NCI-H1092 (cell line): Measurements from ENCODE around the gene CLIC6.

Source experiments
- DNase-seq: peaks from one replicate; lab custom pipeline; 2025; lab: John Stamatoyannopoulos, UW

The CLIC6 gene

DNA sequence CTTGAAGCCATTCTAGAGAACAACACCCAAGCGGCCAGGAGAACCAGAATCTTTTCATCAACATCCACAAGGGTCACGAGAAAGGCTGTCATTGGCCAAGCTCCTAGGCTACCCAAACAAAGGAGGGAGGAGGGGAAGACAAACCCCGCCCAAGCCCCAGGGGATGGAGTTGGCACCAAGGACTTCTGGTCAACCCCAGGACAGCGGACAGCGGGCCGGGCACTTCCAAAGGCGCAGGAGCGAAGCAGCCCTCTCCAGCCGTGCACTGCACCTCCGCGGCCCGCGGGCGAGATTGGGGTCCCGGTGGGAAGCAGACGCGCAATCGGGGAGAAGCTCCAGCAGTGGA lies at the start of gene CLIC6:
Gene CLIC6, plus strand, starts transcription at position 192 of the 346 bp plus-strand sequence. CDS start 395 bp downstream, outside the sequence.
- DNase-seq = no peak

DNA sequence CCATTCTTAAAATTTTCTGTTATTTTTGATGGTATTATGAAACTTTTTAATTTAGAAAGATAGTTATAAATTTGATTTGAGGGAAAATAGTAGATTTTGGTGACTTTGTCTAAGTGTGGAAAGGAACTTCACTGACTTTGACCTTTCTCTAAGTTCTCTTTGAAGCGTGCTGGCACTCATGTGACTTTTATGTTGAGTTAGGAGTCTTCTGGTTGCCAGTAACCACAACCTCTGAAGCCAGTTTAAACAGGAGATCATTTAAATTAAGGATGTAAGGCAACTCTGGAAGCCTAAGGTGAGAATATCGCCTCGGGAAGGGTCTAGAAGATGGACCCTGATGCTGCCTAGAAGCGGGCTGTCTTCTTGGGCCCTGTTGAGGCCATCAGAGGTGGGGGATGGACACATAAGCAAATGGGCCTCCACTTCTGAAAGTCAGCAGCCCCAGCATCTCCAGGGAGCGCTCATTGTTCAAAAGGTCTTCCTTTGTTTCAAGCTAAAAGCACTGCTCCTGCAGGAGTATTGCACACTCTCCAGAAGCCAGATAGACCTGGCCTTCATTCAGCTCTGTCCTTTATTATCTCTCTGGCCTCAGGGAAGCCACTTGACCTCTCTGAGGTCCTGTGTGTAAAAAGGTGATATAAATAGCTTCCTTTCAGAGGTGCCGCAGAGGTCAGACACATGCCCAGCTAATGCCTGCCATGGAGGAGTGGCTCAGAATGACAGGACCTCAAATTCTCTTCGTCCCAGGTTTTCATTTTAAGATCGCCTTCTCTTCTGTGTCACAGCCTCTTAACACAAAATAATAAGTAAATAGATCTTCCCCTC lies 48.7 kb upstream of the CLIC6 start:
- DNase-seq = no peak

DNA sequence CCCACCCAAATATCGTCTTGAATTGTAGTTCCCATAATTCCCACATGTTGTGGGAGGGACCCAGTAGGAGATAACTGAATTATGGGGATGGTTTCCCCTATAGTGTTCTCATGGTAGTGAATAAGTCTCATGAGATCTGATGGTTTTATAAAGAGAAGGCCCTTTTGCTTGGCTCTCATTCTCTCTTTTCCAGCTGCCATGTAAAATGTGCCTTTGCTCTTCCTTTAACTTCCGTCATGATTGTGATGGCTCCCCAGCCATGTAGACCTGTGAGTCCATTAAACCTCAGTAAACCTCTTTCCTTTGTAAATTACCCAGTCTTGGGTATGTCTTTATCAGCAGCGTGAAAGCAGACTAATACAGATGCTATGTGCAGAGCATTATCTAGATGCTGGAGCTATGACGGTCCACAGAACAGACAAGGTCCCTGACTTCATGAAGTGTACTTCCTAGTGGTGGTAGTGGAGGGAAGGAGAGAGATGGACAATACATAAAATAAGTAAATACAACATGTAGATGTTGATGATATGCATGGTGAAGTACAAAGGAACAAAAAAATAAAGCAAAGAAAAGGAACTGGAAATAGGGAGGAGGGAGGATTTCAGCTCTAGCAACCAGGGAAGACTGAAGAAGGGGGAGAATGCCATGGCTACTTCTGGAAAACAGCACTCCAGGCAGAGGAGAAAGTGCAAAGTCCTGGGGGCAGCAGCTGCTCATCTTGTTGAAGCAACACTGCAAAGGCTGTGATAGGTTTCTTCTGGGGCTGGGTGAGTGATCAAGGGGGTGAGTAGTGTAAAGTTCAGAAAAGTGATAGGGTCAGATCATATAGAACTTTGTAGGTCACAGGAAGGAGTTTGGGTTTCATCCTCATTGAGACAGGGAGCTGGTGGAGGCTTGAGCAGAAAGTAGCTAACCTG lies 47.1 kb upstream of the CLIC6 start:
- no peak for DNase-seq

DNA sequence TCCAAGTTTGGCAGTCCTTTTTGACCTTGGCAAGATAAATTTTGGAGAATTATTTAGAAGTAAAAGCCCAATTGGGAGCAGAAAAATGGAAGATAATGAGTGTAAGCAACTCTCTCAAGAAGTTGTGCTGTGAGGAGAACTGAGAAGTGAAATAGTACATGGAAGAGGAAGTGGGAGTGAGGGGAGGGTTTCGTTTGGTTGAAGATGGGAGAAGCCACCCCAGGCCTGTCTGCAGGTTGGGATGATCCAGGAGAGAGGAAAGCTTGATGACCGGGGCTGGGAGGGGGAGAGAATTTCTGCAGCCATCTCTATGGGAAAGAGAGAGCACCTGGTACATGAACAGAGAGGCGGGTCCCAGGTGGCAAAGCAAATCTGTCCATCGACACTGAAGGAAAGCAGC lies 45.3 kb upstream of the CLIC6 start:
- DNase-seq = no peak

DNA sequence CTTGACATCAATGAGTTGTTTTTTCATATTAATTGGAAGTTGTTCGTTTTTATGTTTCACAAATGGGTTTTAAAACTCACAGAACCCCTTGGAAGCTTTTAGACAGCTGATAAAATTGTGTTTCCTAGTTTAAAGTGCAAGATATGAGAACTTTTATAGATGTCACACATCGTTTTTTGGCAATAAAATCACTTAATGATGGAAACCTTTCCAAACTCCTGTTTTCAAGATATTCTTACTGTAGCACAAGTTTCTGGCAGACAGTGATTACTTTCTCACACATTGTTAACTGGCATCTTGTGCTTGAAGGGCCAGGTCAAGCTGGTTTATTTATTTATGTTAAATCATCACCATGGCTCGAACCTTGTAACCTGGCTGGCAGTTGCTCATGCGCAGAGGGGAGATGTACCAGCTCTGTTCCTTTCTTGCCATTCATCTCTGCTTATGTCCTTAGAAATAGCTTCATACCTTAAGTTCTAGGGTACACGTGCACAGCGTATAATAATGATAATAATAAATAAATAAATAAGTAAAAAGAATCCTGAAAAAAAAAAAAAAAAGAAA lies 43.7 kb upstream of the CLIC6 start:
- DNase-seq = no peak

DNA sequence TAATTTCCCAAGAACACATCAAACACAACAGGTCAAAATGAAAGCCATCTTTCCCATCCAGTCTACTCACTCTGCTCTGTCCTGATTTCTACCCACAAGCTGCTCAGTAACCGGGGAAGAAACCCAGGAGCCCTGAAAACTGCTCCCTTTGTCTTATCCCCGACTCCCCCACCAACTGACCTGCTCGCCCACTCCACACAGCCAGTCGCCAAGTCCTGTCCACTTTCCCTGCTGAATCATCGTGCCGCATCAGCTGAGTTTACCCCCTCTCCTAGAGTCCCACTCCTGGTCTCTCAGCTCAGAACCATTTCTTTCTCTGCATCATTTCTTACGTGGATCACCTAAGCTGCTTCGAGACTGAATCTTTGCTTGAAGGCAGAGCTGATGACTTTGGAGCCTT lies 42.7 kb upstream of the CLIC6 start:
- DNase-seq = no peak

DNA sequence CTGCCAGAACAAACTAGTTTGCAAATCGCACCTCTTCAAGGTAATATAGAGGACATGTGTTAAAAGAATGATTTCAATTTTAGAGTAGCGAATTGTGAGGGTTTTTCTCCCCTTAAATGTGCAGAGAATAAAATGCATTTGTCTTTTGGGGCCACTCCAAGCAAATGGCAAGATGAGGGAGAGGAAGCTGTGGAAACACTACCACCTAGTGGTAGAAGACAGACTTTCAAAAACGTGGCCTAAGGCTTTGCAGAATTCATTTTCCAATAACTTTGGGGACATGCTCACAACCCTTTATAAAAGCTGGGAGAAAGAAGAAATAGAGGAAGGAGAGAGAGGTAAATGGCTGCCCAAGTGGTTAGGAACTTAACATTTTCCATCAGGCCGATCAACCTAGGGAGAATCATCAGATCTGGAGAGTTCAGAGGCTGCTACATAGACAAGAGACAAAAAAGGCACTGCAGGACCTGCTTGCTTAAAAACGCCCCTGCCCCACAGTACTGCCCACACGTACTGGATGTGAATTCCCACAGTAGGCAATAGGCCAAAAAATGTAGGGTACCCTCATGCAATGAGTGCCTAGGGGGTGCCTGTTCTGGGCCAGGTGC lies 38.2 kb upstream of the CLIC6 start:
- DNase-seq = peak; percentile 75

DNA sequence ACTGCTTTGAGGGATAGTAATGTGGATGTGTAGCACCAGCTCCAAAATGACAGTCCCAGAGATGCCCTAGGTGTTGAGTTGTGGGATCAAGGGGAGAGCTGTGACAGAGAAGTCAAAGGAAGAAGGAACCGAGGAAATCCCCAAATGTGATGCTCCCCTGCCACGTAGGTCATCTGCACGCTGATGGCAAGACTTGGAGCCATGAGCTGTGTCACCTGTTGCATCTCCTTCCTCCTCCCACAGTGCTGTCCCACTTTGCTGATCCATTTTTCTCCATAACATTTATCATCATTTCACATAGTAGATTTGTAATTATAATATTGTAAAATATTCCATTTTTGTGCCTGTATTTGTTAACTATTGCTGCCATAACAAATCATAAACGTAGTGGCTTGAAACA lies 36.3 kb upstream of the CLIC6 start:
- no peak for DNase-seq

DNA sequence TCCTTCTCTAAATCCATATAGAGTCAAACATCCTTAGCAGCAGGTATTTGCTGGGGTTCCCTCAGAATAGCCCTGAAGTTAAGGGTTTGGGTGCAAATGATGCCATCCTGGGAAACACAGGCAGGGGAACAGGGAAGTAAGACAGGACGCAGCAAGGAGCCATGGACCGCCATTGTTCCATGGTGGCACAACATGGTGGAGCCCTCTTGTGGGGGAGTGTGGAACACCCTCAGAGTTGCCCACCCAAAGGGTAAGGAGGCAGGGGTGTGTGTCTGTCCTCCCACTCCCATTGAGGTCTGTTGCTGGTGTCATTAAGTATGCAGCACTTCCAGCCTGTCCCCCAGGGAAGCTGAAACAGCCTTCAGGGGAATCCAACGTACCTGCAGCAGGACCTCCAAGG lies 33.5 kb upstream of the CLIC6 start:
- no peak for DNase-seq

DNA sequence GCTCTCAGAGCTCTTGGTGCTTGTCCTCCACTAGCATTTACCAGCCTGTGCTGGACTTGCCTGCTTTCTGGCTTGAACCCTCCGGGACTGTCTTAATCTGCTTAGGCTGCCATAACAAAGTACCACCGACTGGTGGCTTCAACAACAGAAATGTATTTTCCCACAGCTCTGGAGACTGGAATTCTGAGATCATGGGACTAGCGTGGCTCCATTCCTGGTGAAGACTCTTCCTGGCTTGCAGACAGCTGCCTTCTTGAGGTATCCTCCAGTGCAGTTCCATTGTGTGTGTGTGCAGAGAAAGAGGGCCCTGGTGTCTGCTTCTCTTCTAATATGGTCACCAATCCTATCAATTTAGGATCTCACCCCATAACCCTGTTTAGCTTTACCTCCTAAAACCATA lies 31.8 kb upstream of the CLIC6 start:
- DNase-seq = no peak

DNA sequence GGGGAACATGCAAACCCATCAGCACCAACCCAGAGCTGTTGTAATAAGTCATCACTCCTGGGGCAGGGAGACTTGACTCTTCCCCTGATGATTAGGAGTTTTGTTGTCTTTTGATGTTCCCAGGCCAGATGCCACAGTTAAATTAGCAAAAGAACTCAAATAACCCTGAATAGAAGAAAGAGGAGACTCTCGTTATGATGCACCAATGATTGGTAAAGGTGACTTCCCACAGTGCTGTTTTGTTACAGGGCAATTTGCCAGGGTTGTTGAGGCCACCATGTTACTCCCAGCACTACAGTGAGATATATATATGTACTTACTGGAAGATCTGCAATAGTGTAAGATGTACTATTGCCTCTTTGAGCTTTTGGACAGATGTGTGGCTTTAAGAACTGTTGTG lies 29.5 kb upstream of the CLIC6 start:
- DNase-seq = no peak

DNA sequence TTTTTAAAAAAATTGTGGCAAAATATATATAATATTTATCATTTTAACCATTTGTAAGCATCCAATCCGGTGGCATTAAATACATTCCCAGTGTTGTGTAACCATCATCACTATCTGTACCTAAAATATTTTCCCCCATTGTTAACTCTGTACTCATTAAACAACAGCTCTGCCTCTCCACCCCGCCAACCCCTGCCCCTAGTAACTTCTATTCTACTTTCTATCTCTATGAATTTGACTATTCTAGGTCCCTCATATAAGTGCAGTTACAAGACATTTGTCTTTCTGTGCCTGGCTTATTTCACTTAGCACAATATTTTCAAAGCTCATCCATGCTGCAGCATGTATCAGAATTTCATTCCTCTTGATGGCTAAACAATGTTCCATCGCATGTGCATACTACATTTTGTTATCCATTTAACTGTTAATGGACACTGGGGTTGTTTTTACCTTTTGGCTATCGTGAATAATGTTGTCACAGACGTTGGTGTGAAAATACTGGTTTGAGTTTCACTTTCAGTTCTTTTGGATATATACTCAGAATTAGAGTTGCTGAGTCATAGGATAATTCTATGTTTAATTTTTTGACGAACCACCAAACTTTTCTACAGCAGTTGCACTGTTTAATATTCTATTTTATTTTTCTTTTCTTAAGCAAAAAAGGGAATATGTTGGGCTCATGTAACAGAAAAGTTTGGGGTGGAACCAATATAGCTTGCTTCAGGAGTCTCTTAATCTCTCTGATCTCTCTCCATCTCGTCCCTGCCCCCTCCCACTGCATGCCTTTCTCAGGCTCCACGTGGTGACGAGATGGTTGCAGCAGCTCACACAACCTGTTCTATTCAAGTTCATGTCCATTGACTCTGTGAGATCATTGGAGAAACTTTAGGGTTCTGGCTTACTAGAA lies 28.7 kb upstream of the CLIC6 start:
- no peak for DNase-seq

DNA sequence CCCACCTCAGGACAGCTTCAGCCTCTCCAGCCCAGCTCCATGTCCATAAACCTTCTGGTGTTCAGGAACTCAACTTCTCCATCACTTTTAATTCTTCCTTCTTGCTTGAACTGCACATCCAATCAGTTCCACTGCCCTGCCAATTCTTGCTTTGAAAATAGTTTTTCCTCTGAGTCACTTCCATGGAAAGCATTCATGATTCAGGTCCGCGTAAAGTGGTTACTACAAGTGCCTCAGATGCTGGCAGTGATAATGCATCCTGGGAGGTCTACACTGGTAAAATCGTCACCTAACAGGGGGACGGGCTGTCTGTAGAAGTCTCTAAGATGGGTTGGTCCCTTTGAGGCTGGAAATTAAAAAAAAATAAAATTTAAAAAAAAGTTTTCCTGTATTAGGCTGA lies 27.9 kb upstream of the CLIC6 start:
- no peak for DNase-seq

DNA sequence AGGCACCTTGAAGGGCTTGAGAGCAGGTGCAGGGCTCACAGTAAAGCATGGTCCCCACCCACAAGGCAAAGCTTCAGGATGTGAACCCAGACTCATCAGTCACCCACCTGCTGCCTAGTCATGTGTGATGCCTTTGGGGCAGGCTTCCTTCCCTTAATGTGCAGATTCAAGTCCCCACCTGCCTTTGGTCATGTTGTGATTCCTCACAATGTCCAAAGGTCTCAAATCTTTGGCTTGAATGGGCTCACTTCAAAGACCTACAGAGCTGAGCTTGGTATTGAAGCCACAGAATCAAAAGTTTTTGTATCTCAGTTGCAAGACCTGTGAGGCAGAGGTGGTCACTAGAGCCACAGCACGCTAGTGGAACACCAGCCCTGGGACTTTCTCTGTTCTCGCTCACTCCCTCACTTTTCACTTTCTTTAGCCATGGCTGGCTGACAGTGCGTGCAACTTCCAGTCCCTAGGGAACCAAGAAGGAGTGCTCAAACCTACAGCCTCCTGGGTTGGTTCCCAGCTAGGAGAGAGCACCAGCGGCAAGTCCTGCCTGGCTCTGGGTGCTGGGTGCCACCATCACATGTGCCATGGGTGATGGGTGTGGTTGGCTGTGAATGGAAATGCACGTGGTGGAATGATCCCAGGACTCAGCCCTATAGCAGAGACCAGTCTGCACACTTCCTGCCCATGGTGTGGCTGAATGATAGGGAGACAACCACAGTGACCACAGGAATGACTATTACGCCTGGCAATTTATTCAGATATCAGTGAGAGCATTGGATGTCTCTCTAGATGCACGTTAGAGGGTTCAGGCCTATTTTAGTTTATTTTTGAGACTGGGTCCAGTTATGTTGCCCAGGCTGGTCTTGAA lies 26.4 kb upstream of the CLIC6 start:
- DNase-seq = no peak

DNA sequence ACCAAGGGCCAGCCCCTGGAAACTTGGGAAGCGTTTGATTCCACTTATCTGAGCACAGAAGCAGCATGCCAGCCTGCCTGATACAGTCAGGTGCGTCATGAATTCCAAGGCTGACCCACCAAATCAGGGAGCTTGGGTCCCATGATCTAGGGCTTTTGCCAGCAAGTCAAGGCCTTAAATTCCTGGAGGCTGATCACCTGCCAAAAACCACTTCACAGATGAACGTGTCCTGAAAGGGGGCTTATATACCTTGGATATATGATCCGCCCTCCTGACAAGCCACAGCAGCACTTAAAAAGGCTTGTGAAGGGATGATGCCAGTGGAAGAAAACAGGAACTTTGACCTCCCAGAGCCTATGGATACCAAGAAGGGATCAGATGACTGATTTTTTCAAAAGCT lies 24.0 kb upstream of the CLIC6 start:
- DNase-seq = no peak

DNA sequence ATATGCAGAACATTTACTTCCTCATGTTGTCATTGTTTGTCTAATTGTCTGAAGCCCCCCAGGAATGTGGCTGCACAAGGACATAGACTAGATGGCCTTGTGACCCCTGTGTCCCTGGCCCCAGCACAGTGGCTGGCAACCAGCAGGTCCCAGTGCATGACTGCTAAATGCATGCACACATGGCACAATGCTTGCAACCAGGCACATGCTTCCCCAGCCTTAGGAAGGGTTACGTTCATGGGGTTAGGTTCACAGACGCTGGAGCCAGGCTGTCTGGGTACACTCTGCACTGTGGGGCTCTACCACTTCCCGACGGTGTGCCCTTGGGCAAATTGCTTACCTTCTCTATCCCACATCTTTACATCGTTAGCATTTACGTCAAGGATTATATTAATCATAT lies 21.2 kb upstream of the CLIC6 start:
- DNase-seq = no peak

DNA sequence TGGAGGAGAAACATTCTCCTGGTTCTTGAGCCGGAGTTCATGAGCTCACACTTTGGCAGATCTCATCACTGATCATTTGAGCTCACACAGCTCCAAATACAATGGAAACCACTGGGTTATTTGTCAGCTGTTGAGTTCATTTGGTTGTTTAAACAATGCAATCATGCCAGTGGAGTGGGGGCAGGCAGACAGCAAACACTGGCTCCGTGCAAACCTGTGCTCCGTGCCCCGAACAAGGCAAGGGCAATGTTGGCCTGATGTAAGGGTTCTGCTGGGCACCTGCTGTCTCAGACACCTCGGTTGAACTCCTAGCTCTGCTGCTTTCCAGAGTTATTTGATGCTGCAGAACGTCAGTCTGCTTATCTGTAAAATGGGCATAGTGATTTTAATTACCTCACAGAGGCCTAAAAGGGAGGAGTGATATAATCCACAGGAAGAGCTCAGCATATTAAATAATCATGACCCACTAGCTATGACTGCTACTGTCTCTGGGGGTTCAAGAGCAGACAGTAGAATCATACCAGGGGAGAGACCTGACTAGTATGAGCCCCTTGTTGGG lies 20.0 kb upstream of the CLIC6 start:
- no peak for DNase-seq

DNA sequence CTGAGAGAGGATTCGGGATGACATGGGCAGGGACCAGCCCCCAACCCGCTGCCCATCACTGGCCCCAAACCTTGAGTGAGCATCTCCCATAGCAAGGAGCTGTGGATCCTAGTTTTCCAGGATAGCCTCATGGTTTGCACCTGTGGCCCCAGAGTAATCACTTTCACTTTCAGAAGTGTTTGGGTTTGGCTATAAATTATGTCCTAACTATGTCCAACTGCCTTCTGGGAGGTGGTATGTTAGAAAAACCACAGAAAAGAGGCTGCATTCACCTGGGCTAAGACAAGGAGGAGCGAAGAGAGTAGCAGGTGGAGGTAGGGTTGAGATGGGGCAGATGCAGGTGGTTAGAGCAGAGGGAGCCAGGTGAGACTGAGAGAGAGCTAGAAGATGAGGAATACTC lies 19.4 kb upstream of the CLIC6 start:
- no peak for DNase-seq

DNA sequence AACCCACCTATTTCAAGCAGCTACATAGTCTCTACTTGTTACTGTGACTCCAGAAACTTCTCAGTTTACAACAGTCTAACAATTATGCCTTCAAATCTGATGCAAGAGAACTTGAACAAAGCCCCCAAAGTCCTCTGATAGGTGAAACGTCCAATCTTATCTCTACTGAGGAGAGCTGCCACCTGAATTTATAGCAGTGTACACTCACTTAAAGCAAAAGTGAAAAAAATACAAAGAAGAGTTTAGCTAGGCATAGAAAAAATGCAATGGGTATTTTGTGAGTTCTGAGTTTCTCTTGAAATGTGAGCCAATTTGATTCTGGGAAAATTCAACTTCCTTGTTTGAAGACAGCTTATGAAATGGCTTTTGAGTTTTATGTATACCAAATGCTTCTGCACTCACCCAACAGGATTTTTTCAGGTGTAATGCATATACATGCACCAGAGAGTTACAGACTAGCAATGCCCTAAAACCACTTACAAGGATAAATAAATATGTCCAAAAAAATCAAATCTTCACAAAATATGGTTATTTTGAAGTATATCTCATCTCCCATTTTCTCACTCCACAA lies 17.8 kb upstream of the CLIC6 start:
- DNase-seq = no peak

DNA sequence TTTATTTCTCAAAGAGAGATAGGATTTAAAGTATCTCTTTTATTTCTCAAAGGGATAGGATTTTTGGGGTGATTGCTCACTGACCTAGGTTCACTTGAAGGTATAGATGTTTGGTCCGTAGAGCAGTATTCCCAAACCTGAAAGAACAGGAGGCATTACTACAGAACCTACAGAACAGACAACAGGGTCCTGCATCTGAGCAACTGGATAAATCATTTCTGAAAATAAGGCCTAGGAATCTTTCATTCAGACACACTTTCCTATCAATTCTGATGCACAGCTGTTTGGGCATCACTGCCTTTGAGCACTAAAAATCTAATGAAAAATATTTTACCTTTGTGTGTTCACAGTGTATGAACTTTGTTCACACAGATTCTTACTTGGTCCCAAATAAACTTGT lies 17.2 kb upstream of the CLIC6 start:
- DNase-seq = no peak
